ENCODE measurements around the gene THRB. TPM values are rescaled to one million over a fixed set of nuclear protein-coding genes. Genes with fewer than 3 reads are reported as not detected.

The THRB gene
- total and polyA plus RNA-seq, 7 experiments from 2014 or later = 0.05 to 1.0 (median 0.16) TPM; not detected in 4

DNA sequence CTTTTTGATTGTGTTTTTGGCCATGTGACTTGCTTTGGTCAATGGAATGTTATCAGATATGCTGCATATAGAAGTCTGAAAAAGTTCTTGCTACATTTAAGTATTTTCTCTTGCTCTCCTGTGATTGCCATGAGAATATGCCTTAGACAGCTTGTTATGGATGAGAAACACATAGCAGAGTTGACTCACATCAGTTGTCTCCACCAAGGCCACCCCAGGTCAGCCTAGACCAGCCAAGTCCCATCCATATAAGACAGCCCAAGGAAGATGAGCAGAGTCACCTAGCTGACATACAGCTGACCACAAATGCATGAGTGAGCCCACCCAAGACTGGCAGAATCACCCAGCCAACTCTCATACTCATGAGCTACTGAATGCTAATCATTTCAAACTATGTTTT is 153.0 kb downstream of the THRB start:
- Histone ChIP-seq H3K9me3 (ENCODE audit: control insufficient read depth in 2 of 3, low read length in 3 of 3) (no peaks in the 10 kb centered on the region), H3K4me3 (ENCODE audit: low read length) (no peak overlapping the region), H3K27ac (ENCODE audit: low read depth, low read length) (no peak overlapping the region), H3K27me3 (ENCODE audit: control insufficient read depth in 2 of 2, insufficient read depth in 2 of 2, low read length in 2 of 2) (no peaks in the 10 kb centered on the region), H3K36me3 (ENCODE audit: control insufficient read depth in 2 of 3, insufficient read depth in 3 of 3, low read length in 3 of 3) (no peaks in the 10 kb centered on the region), H3K4me1 (ENCODE audit: control insufficient read depth in 2 of 2, insufficient read depth in 2 of 2, low read length in 2 of 2) (no peaks in the 10 kb centered on the region)
- no peak overlapping the region for H3K27ac Mint-ChIP-seq
- H3K36me3 Mint-ChIP-seq = no peaks in the 10 kb centered on the region
- H3K27me3 Mint-ChIP-seq = peaks cover 0 to 13% (median 0%) of the 10 kb centered on the region in 5 donors
- DNase-seq (no peak), ATAC-seq (no peak)
- CTCF ChIA-PET = no interaction called here
- intact Hi-C loops (cut with micrococcal nuclease) = no loop called here
- no peak overlapping the region for H3K4me3 Mint-ChIP-seq
- peaks cover 0 to 1% (median 0%) of the 10 kb centered on the region in 11 donors for H3K9me3 Mint-ChIP-seq
- POLR2A ChIA-PET = no interaction called here
- H3K4me1 Mint-ChIP-seq = no peaks in the 10 kb centered on the region

DNA sequence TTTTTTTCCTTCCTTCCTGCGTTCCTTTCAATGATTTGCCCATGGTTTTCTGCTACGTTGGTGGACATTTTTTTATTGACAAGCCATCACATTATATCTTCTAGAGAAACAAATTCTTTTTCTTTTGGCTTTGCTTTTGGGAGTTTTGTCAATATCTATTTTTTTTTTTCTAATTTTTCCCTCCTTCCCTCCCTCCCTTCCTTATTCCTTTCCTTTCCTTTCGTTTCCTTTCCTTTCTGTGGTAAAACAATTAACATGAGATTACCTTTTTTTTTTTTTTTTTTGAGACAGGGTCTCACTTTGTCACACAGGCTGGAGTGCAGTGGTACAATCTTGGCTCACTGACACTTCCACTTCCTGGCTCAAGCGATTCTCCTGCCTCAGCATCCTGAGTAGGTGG is 153.7 kb downstream of the THRB start:
- peaks cover 0 to 13% (median 0%) of the 10 kb centered on the region in 5 donors for H3K27me3 Mint-ChIP-seq
- no peaks in the 10 kb centered on the region for H3K4me1 Mint-ChIP-seq
- POLR2A ChIA-PET = no interaction called here
- Histone ChIP-seq H3K9me3 (ENCODE audit: control insufficient read depth in 2 of 3, low read length in 3 of 3) (no peaks in the 10 kb centered on the region), H3K27ac (ENCODE audit: low read depth, low read length) (no peak overlapping the region), H3K36me3 (ENCODE audit: control insufficient read depth in 2 of 3, insufficient read depth in 3 of 3, low read length in 3 of 3) (no peaks in the 10 kb centered on the region), H3K27me3 (ENCODE audit: control insufficient read depth in 2 of 2, insufficient read depth in 2 of 2, low read length in 2 of 2) (no peaks in the 10 kb centered on the region), H3K4me1 (ENCODE audit: control insufficient read depth in 2 of 2, insufficient read depth in 2 of 2, low read length in 2 of 2) (no peaks in the 10 kb centered on the region), H3K4me3 (ENCODE audit: low read length) (no peak overlapping the region)
- ATAC-seq (no peak), DNase-seq (no peak)
- CTCF ChIA-PET = no interaction called here
- H3K4me3 Mint-ChIP-seq = no peak overlapping the region
- intact Hi-C loops (cut with micrococcal nuclease) = no loop called here
- no peaks in the 10 kb centered on the region for H3K36me3 Mint-ChIP-seq
- peaks cover 0 to 1% (median 0%) of the 10 kb centered on the region in 11 donors for H3K9me3 Mint-ChIP-seq
- H3K27ac Mint-ChIP-seq = no peak overlapping the region

DNA sequence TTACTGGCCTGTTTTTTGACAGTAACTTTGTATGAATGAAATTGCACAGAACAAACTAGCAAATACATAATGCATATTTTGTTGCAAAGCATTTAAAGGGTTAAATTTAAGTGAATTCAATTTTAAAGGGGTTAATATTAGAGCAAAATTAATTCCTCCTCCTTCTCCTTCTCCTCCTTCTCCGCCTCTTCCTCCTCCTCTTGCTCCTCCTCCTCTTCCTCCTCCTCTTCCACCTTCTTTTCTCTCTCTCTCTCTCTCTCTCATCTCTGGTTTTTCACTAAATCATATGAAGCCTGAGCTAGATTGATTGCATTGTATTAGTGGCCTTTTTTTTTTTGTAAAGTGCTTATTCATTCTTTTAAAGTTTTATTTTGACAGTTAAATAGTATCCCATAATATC is 154.5 kb downstream of the THRB start:
- ATAC-seq (no peak), DNase-seq (no peak)
- Histone ChIP-seq H3K4me3 (ENCODE audit: low read length) (no peak overlapping the region), H3K9me3 (ENCODE audit: control insufficient read depth in 2 of 3, low read length in 3 of 3) (no peaks in the 10 kb centered on the region), H3K27ac (ENCODE audit: low read depth, low read length) (no peak overlapping the region), H3K4me1 (ENCODE audit: control insufficient read depth in 2 of 2, insufficient read depth in 2 of 2, low read length in 2 of 2) (no peaks in the 10 kb centered on the region), H3K27me3 (ENCODE audit: control insufficient read depth in 2 of 2, insufficient read depth in 2 of 2, low read length in 2 of 2) (no peaks in the 10 kb centered on the region), H3K36me3 (ENCODE audit: control insufficient read depth in 2 of 3, insufficient read depth in 3 of 3, low read length in 3 of 3) (no peaks in the 10 kb centered on the region)
- CTCF ChIA-PET = no interaction called here
- intact Hi-C loops (cut with micrococcal nuclease) = no loop called here
- peaks cover 0 to 12% (median 0%) of the 10 kb centered on the region in 5 donors for H3K27me3 Mint-ChIP-seq
- H3K4me3 Mint-ChIP-seq = no peak overlapping the region
- POLR2A ChIA-PET = no interaction called here
- no peak overlapping the region for H3K27ac Mint-ChIP-seq
- peaks cover 0 to 1% (median 0%) of the 10 kb centered on the region in 11 donors for H3K9me3 Mint-ChIP-seq
- H3K4me1 Mint-ChIP-seq = no peaks in the 10 kb centered on the region
- H3K36me3 Mint-ChIP-seq = no peaks in the 10 kb centered on the region

DNA sequence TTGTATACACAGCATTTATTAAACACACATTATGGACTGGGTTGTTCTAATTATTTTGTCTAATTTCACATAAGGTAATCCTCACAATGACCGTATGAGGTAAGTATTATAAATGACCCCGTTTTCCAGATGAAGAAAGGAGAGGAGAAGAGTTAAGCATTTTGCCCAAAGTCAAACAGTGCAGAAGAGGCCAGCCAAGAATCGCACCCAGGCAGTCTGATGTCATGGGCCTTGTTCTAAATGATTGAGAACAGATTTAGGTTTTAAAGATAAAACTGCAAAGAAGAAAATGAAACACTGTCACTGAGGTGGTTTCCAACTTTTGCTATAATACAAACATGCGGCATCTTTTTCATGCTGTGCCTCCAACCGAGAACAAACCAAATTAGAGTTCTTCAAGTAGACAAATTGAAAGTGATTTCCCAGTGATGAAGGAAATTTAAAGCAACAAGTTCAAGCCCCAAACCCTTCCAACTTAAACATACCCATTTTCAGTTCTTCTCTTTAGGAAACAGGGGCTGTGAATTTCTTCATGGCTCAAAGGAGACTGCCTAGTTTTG is 155.3 kb downstream of the THRB start:
- no peak for ATAC-seq
- H3K9me3 Mint-ChIP-seq = peaks cover 0 to 1% (median 0%) of the 10 kb centered on the region in 11 donors
- ChIA-PET CTCF (no interaction called here), POLR2A (no interaction called here)
- Histone ChIP-seq H3K27ac (ENCODE audit: low read depth, low read length) (no peak overlapping the region), H3K4me1 (ENCODE audit: control insufficient read depth in 2 of 2, insufficient read depth in 2 of 2, low read length in 2 of 2) (no peaks in the 10 kb centered on the region), H3K9me3 (ENCODE audit: control insufficient read depth in 2 of 3, low read length in 3 of 3) (no peaks in the 10 kb centered on the region), H3K27me3 (ENCODE audit: control insufficient read depth in 2 of 2, insufficient read depth in 2 of 2, low read length in 2 of 2) (no peaks in the 10 kb centered on the region), H3K36me3 (ENCODE audit: control insufficient read depth in 2 of 3, insufficient read depth in 3 of 3, low read length in 3 of 3) (no peaks in the 10 kb centered on the region), H3K4me3 (ENCODE audit: low read length) (no peak overlapping the region)
- H3K4me1 Mint-ChIP-seq = no peaks in the 10 kb centered on the region
- intact Hi-C loops (cut with micrococcal nuclease) = no loop called here
- H3K36me3 Mint-ChIP-seq = no peaks in the 10 kb centered on the region
- H3K4me3 Mint-ChIP-seq = no peak overlapping the region
- H3K27ac Mint-ChIP-seq = no peak overlapping the region
- peaks cover 0 to 11% (median 0%) of the 10 kb centered on the region in 5 donors for H3K27me3 Mint-ChIP-seq
- no peak for DNase-seq

DNA sequence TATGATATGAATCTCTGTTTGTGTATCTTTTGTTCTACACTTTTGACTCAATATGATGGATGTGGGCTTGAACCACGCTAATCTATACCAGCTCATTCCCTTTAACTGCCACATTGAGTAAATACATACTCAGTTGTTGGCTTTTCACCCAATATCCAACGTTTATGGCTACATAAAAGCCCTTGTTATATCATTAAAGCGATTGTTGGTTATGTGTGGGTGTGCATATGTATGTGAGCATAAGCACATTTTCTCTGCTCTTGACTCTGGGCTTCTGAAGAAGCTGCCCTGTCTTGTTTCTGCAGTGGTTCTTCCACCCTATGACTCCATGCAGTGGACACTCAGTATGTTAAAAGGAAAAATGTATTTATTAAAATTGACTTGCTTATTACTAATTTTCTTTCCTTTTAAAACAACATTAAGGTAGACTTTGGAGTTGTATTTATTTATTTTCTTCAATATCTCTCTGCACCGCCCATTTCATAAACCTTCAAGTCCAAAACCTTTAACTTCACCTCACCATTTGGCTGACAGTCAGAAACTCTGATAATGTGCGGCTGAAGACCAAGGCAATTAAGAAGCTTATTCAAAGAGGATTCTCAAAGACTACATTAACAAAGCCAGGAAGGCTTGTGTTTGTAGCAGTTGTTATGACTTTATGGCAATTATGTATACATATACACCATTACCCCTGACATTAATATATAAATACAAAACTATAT is 156.1 kb downstream of the THRB start:
- Histone ChIP-seq H3K4me1 (ENCODE audit: control insufficient read depth in 2 of 2, insufficient read depth in 2 of 2, low read length in 2 of 2) (no peaks in the 10 kb centered on the region), H3K27me3 (ENCODE audit: control insufficient read depth in 2 of 2, insufficient read depth in 2 of 2, low read length in 2 of 2) (no peaks in the 10 kb centered on the region), H3K27ac (ENCODE audit: low read depth, low read length) (no peak overlapping the region), H3K9me3 (ENCODE audit: control insufficient read depth in 2 of 3, low read length in 3 of 3) (no peaks in the 10 kb centered on the region), H3K36me3 (ENCODE audit: control insufficient read depth in 2 of 3, insufficient read depth in 3 of 3, low read length in 3 of 3) (no peaks in the 10 kb centered on the region), H3K4me3 (ENCODE audit: low read length) (no peak overlapping the region)
- Mint-ChIP-seq H3K27ac (no peak overlapping the region), H3K4me1 (no peaks in the 10 kb centered on the region), H3K4me3 (no peak overlapping the region), H3K36me3 (no peaks in the 10 kb centered on the region), H3K9me3 (peaks cover 0 to 3% (median 0%) of the 10 kb centered on the region in 11 donors), H3K27me3 (peaks cover 0 to 11% (median 0%) of the 10 kb centered on the region in 5 donors)
- ChIA-PET CTCF (no interaction called here), POLR2A (no interaction called here)
- ATAC-seq (no peak), DNase-seq (no peak)
- intact Hi-C loops (cut with micrococcal nuclease) = no loop called here

DNA sequence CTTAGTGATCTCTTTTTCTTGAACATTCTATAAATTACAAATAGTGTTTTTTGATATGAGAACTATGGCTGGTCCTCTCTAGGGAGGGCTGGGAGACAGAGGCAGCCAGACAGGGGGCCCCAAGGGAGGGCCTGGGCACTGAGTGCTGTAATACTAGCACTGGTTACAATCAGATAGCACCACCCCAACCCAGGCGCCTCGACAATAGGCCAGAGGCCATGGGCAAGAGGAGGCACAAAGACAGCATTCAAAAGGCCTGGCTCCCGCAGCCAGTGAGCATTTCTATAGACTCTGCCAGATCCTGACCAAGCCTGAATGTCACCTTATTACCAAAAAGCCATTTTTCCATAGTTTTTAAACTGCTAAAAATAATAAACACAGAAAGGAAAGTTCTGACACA is 158.5 kb downstream of the THRB start:
- POLR2A ChIA-PET = no interaction called here
- intact Hi-C loops (cut with micrococcal nuclease) = no loop called here
- no peak overlapping the region for H3K27ac ChIP-seq (ENCODE audit: low read depth, low read length)

DNA sequence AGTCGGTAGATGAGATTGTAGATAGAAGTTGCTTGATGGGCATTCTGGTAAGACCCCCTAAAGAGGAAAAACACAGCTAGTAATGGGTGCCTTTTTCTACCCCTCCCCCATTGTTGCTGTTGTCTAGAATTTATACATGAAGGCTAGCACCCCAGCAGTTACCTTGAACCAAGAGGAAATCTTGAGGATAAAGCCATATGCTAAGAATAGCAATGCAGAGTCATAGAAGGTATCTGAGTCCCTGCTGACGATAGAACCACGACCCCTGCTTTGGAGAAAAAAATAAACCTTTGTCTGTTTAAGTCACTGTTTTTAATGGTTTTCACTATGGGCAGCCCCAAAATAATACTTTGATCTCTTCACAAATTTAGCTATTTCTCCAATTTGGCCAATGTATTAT is 162.6 kb downstream of the THRB start:
- no peak for DNase-seq
- ChIA-PET CTCF (interaction anchor here (0.6 kb wide), 1 partner anchor 94 kb away, joined by 3 read pairs; no protein-coding TSS in a partner anchor), POLR2A (no interaction called here)
- peaks cover 0 to 3% (median 0%) of the 10 kb centered on the region in 5 donors for H3K36me3 Mint-ChIP-seq
- intact Hi-C loops (cut with micrococcal nuclease) = no loop called here
- no peaks in the 10 kb centered on the region for H3K27me3 ChIP-seq (ENCODE audit: control insufficient read depth in 2 of 2, insufficient read depth in 2 of 2, low read length in 2 of 2)
- H3K27ac Mint-ChIP-seq = no peak overlapping the region
- H3K4me3 ChIP-seq (ENCODE audit: low read length) = no peak overlapping the region
- H3K9me3 ChIP-seq (ENCODE audit: control insufficient read depth in 2 of 3, low read length in 3 of 3) = no peaks in the 10 kb centered on the region
- H3K4me1 ChIP-seq (ENCODE audit: control insufficient read depth in 2 of 2, insufficient read depth in 2 of 2, low read length in 2 of 2) = no peaks in the 10 kb centered on the region
- H3K9me3 Mint-ChIP-seq = peaks cover 0 to 8% (median 3%) of the 10 kb centered on the region in 11 donors
- H3K36me3 ChIP-seq (ENCODE audit: control insufficient read depth in 2 of 3, insufficient read depth in 3 of 3, low read length in 3 of 3) = no peaks in the 10 kb centered on the region
- peaks cover 0 to 11% (median 0%) of the 10 kb centered on the region in 5 donors for H3K27me3 Mint-ChIP-seq
- H3K4me3 Mint-ChIP-seq = no peak overlapping the region
- ATAC-seq = no peak
- H3K27ac ChIP-seq (ENCODE audit: low read depth, low read length) = no peak overlapping the region
- H3K4me1 Mint-ChIP-seq = no peaks in the 10 kb centered on the region

More for the DNA sequence above, 158.5 kb downstream of the THRB start:
- Mint-ChIP-seq H3K27ac (no peak overlapping the region), H3K27me3 (peaks cover 0 to 2% (median 0%) of the 10 kb centered on the region in 5 donors), H3K36me3 (no peaks in the 10 kb centered on the region), H3K4me3 (no peak overlapping the region), H3K9me3 (peaks cover 0 to 2% (median 0%) of the 10 kb centered on the region in 11 donors), H3K4me1 (no peaks in the 10 kb centered on the region)
- ATAC-seq = no peak
- no peaks in the 10 kb centered on the region for H3K36me3 ChIP-seq (ENCODE audit: control insufficient read depth in 2 of 3, insufficient read depth in 3 of 3, low read length in 3 of 3)
- H3K27me3 ChIP-seq (ENCODE audit: control insufficient read depth in 2 of 2, insufficient read depth in 2 of 2, low read length in 2 of 2) = no peaks in the 10 kb centered on the region
- DNase-seq = no peak
- no peaks in the 10 kb centered on the region for H3K4me1 ChIP-seq (ENCODE audit: control insufficient read depth in 2 of 2, insufficient read depth in 2 of 2, low read length in 2 of 2)
- CTCF ChIA-PET = no interaction called here
- H3K4me3 ChIP-seq (ENCODE audit: low read length) = no peak overlapping the region
- H3K9me3 ChIP-seq (ENCODE audit: control insufficient read depth in 2 of 3, low read length in 3 of 3) = no peaks in the 10 kb centered on the region

Measured in naive thymus-derived CD4-positive, alpha-beta T cell (primary cell).